ENCODE measurements around the gene TBPL2. TPM values are rescaled to one million over a fixed set of nuclear protein-coding genes. Genes with fewer than 3 reads are reported as not detected.
"Not testable (repeated sequence)": the region's sequence is repeated elsewhere in the genome, so short reads cannot be mapped to it uniquely, and the experiment has no call there.

TBPL2 gene
- not detected for total RNA-seq
- long read RNA-seq, result 0 reads

DNA sequence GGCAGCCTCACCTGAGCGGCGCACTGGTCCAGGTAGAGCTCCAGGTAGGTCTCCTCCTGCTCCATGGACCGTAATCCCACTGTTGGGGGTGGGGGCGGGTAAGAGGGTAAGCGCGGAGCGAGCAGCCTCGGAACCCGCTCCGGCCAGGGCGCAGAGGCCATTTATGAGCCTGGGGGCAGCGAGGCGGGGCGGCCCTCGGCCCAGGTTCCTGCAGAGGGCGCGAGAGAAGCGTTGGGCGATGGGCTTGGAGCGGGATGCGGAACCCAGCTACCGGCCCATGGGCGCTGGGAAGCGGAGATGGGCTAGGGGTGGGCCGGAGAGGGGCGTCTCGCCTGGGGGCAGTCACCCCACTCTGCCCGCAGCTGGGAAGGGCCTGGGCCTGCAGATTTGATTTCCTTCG lies at the start of gene TBPL2:
Gene TBPL2, minus strand, starts transcription at position 232 of the 400 bp plus-strand sequence. Its CDS starts 167 bp downstream, at position 65.
- no peak for DNase-seq (ENCODE audit: low spot score)

DNA sequence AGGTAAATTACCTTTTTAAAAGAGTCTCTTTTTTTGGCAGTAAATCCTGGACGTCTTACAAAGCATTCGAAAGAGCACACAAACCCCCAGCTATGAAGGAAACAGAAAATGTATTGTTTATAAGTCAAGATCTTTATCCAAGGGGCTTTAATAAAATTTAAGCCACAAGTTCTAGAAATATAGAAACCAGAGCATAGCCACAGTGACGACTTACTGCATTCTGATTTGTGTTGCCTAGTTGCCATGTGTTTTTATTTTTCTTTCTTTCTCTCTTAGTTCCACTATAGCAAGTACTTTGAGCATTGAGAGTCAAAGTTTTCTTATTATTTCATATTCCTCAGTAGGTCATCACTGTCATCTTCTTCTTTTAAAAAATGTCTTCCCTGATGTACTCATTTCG lies 47.8 kb upstream of the TBPL2 start:
- DNase-seq (ENCODE audit: low spot score), result no peak

DNA sequence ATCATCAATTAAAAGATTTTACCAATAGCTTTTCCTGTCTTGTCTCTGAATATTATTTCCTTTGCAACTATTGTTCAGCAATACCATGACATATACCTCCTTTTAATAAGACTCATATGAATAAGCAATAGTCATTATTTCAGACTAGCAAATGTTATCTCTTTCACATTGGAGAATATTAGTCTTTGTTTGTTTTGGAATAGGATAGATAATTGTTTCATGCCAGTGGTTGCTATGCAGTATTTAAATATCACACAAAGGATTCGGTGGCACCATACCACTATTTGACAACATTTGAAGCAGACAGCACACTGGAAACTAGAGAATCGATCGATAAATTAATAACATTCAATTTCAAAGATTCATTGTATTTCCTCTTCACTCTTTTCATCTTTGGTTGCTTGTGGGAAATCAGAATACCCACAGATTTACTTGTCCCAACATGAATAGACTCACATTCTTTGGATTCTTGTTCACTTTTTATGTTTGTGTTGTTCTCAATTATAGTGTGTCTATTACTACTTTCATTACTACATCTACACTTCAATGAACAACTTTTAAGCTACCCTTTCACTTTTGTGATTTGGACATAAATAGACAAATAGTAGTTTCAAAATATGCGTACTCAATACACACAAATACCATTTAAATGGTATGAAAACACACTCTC lies 42.7 kb upstream of the TBPL2 start:
- DNase-seq (ENCODE audit: low spot score), result no peak

DNA sequence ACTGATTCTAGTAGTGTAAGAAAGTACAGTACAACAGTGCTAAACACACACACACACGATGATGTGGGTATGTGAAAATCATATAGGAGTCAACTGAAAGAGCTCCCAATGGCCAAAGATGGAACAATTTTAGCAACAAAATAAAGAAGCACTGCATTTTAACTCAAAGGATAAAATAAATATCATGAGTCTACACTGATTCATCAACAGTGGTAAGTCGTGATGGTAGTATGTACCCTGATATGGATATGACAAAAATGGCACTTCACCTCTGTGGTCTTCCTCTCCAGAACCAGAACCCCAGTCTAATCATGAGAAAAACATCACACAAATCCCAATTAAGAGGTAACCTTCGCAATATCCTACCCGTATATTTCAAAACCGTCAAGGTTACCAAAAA lies 41.4 kb upstream of the TBPL2 start:
- DNase-seq (ENCODE audit: low spot score), result no peak

DNA sequence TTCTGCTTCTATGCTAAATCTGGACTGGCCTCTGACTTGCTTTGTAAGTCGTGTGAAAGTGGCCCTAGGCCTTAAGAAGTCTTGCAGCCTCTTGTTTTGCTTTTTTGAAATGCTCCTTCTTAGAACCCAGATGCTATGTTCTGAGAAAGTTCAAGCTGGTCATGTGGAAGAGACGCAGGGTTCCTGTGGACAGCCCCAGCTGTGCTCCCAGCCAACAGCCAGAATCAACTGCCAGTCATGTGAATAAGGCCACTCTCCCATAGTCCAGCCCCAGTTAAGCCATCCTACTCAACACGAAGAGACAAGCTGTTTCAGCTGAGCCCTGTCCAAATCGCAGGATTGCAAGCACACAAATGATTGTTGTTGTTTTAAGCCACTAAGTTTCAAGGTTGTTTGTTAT lies 37.3 kb upstream of the TBPL2 start:
- no peak for DNase-seq (ENCODE audit: low spot score)

DNA sequence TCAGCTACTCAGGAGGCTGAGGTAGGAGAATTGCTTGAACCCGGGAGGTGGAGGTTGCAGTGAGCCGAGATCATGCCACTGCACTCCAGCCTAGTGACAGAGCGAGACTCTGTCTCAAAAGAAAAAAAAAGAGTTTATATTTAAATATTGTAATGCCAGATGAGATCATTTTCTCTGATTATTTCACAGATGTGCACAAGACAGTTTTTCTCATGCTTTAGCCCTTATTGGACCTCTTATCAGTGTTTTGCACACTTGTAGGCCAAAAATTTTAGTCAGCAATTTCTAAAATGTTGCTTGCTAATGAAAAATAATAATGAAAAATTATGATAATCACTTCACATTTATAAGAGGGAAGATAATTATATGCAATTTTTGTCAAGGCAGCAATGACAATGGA lies 36.0 kb upstream of the TBPL2 start:
- DNase-seq (ENCODE audit: low spot score), result not testable (repeated sequence)

DNA sequence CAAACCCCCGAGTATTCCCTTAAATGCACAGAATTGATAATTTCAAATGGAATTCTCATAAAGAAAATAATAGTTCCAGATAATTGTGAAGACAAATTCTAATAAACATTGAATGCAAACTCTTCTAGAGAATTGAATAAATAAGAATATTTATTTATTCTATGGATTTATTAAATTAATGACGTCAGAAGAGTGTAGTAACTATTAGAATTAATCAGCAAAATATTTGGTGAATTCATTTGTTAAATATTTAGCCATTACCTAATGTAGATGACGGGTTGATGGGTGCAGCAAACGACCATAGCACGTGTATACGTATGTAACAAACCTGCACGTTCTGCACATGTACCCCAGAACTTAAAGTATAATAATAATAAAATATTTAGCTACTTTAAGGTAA lies 33.4 kb upstream of the TBPL2 start:
- DNase-seq (ENCODE audit: low spot score), result no peak

DNA sequence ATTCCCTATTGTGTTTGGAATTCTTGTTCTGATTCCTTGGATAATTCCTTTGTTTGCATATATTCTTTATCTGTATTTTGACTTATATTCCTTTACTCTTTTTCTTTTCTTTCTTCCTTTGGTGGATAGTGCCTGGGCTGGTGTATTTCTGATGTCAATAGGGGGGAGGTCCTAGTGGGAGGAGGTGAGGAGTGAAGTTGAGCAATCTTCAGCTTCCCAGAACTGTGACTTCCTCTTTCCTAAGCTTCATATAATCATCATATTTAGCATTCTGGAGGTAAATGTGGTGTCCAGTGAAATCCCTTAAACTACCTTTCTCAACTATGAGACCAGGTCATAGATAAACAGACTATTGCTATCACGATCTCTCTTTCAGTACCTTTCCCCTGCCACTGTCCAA lies 29.6 kb upstream of the TBPL2 start:
- no peak for DNase-seq (ENCODE audit: low spot score)

DNA sequence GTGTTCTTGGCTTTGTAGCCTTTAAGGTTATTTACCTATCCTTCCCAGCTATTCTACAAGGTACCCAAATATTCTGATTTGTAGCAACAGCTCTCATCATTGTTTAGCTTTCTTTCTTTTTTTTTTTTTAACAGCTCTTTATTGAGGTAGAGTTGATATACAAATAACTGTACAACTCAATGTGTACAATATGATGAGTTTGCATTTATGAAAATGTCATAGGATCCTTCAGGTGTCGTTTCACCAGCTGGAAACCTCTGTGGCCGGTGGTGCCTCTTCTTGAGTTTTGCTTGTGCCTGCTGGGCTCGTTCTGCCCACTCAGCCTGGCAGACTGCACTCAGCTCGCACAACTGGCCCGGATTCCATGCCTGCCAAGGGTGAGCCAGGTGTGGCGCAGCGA lies 26.9 kb upstream of the TBPL2 start:
- no peak for DNase-seq (ENCODE audit: low spot score)

DNA sequence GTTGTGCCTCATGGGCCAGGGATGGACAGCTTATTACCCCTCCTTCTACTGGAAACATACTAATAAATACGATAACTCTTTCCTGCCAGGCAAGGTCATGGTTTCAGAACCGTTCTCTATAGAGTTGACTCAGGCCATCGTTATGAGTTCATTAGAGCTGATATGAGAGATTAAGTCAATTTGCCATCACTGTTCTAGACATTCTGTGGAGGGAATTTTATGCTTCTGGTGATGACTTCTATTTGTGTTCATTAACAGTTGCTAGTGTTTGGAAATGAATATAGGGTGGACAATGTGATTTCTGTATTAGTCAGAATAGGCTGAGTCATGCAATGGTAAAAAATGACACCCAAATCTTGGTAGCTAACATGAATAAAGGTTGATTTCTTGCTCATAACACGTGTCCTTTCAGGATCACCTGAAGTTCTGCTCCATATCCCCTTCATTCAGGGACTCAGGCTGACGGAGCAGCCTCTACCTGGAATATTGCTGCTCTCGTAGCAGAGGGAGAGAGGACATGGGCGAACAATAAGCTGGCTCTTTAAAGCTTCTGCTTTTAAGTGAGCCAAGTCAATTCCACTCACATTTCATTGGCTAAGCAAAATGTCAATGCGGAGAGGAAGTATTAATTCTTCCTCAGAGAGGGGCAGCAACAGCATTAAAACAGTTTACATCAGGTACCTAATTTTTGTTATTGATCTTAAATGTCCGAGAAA lies 18.5 kb upstream of the TBPL2 start:
- no peak for DNase-seq (ENCODE audit: low spot score)

DNA sequence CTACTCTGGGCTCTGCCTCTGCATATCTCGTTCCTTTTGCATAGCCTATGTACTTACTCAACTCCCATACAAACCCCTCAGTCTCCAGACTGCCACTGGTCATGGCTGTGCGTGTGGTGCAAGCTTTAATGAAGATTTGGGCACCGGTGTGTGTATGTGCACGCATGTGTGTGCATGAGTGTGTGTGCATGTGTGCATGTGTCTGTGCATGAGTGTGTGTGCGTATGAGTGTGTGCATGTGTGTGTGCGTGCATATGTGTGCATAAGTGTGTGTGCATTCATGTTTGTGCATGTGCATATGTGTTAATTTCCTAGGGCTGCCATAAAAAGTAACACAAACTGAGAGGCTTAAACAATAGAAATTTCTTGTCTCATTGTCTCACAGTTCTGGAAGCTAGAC lies 17.1 kb upstream of the TBPL2 start:
- no peak for DNase-seq (ENCODE audit: low spot score)

DNA sequence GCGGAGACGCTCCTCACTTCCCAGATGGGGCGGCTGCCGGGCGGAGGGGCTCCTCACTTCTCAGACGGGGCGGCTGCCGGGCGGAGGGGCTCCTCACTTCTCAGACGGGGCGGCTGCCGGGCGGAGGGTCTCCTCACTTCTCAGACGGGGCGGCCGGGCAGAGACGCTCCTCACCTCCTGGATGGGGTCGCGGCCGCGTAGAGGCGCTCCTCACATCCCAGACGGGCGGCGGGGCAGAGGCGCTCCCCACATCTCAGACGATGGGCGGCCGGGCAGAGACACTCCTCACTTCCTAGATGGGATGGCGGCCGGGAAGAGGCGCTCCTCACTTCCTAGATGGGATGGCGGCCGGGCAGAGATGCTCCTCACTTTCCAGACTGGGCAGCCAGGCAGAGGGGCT lies 16.0 kb upstream of the TBPL2 start:
- DNase-seq (ENCODE audit: low spot score), result not testable (repeated sequence)

DNA sequence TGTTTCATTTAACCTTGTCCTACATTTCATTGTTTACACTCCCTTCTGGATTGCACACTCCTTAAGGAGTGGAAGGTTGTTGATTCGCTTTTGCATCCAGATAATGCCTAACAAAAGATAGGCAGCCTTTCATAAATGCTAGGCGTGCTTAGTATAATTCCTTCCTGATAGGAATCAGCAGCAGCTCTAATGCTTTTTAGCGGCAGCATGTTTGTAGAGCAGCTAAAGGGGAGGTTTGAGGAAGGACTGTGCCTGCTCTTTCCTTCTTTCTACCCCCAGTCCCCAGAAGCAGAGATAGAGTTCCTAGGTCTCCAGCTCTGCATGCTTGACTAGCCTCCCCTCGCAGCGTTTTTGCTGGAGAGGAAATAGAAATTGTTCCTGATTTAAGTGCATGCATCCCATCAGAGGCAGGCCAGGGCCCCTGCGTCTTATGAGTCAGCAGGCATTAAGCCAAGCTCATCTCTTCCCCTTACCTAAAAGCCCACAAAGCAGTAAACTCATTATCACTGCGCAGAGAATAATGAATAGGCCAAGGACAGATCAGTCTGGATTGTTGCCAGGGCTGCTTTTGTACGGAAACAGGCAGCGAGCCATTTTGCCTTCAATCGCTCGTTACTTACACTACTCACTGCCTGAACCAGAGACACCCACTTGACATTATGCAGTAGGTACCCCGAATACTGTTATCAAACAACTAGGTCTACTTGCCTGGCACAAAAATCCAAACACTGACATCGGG lies 14.0 kb upstream of the TBPL2 start:
- no peak for DNase-seq (ENCODE audit: low spot score)

DNA sequence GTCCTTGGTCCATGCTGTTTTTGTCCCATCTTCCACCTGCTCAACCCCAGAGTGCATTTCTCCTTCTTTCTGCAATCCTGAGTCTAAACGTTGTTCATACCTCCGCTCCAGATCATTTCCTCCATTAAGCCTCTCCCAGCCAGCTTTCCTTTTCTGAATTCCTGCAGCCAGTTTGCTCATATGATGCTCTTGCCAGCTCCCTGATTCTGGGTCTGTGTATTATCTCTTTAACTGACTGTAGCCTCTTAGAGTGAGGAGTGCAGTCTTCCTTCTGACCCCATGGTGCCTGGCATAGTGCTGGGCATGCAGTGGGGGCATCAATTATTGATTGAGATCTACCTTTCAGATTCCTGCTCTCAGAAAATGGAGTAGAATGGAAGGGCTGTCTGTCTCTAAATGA lies 11.5 kb upstream of the TBPL2 start:
- no peak for DNase-seq (ENCODE audit: low spot score)

DNA sequence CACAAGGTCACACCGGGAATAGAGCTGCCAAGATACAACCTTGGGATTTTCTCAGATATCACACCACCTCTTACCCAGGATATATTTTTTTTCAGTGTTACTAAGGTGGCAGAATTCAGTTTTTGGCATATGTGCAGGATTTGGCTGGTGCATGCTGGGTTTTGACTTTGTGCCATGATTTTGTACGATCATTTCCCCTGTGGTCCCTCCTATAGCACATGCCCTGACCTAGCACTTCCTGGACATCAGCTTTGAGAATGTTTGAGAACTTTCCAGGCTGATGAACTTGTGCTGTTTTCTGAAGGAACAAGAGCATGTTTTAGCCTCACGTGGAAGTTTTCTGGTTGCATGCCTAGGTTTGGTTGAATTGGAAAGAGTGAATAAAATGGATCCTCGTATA lies 11.0 kb upstream of the TBPL2 start:
- no peak for DNase-seq (ENCODE audit: low spot score)

DNA sequence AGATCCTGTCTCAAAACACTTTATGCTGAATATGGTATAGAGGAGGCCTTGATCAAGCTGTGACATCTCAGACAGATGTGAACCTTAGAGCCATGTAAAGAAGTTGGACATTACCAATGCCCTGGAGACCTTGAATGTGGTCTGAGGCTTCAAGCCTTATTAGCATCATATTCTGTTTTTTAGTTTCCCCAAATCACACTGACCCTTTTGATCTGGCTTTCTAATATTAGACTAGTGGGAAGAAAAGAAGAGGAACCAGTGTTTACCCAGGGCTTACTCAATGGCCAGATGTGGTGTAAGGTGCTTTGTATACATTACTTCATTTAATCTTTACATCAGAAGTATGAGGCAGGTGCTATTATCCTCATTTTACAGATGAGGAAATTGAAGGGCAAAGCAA lies 10.6 kb upstream of the TBPL2 start:
- DNase-seq (ENCODE audit: low spot score), result no peak

DNA sequence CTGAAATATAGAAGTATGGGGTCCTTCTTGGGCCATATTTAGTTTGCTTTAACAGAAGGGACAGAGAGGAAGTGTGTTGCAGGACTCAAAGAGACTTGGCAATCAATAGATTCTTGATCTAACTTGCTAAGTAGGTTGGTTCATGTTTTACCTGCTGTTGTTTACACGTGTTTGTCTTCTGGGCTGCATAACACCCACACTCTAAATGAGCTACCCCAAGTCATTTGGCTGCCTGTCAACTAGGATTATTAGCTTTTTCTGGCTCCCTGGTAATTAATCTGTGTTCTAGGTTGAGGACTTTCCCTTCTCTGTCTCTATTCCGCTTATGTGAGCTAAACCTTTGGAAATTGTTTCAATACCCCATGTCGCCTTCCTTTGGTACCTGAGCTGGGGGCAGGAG lies 10.1 kb upstream of the TBPL2 start:
- DNase-seq (ENCODE audit: low spot score), result no peak

DNA sequence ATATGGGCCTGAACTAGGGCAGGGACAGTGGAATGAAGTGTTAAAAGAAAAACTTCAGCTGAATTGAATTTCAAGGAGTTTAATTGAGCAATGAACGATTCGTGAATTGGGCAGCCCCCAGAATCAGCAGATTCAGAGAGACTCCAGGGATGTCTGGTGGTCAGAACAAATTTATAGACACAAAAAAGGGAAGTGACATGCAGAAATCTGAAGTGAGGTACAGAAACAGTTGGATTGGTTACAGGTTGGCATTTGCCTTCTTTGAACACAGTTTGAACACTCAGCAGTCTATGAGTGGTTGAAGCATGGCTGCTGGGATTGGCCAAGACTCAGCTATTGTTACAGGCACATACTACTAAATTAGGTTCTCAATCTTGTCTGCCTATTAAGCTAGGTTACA lies 9.7 kb upstream of the TBPL2 start:
- no peak for DNase-seq (ENCODE audit: low spot score)

DNA sequence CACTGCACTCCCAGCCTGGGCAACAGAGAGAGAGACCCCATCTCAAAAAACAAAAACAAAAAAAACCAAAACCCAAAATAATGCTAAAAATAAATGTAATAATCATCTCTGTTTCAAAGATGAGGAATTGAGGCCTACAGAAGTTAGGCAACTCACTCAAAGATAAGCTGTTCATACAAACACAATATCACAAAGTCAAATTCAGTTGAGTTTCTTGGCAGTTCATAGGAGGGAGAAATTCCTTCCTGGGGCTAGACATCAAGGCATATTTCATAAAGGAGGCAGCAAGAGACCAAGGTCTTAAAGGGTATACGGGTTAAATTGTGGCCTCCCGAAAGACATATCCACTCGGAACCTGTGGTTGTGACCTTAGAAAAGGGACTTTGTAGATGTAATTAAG lies 8.7 kb upstream of the TBPL2 start:
- no peak for DNase-seq (ENCODE audit: low spot score)

DNA sequence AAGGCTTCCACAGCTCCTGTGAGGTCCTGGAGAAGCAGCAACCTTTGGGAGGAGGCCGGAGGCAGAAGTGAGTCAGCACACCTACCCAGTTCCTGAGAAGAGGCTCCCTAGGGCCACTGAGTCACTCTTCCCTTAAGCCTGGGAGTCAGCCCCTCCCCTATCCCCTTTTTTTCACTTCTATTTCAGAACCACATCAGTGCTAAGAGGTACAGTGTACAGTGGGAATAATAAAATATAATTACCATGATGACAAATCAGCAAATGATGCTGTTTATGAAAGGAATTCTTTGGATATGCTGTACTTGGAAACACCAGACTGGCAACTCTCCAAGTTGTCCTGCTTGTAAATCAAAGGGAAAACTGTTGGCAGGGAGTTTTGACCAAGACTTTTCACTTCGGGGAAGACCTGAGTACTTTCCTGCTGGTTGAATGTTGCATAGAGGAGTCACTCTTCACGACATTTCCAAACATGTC lies 7.8 kb upstream of the TBPL2 start:
- DNase-seq (ENCODE audit: low spot score), result no peak

DNA sequence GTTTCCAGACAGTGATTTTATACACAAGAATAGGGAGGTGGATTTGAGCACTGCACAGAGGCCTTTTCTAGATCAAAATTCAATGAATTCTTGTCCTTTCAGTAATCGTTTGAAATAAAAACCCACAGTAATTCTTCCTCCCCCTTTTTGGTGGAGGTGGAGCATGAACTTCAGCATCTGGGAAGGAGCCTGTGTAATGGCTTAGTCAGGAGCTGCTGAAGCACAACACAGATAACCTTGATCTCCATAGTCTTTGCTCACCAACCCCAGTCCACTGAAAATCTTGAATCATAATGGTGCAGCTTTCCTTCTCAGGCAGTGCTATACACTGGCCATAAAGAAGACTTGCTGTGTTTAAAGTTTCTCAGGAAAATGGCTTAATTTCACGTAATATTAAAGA lies 6.4 kb upstream of the TBPL2 start:
- no peak for DNase-seq (ENCODE audit: low spot score)

DNA sequence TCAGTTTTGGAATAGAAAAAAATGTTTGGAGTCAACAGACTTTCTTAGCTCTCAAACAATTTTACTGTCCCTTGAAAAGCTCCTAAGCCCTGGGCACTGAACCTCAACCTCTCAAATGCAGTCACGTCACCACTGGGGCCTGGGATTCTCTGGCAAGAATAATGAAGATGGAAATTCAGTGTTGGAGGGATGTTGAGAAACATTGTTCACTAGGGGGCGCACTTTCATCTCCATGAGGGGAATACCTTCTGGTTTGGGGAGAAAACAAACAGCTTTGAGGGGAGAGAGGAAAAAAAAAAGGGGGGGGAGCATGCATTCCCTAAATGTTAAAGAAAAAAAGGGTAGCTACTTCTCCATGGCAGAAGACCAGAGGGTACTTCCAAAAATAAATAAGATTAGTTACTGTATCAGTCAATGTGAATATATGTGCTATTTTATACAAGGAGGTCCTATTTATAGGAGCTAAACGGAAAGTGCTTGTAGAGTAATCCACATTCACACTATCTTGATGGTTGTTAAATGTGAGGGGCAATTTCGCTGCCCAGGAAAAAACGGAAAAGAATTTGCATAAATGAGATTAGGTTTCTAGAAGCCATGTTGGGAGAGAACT lies 5.8 kb upstream of the TBPL2 start:
- DNase-seq (ENCODE audit: low spot score), result no peak

Data from mesenteric fat pad (tissue), 1 donor.